ENCODE results near the gene CDK19.

- no peak for TF ChIP-seq CREM (CRISPR knock-in tag; IDR thresholded peaks at IDR 0.05)
- TF ChIP-seq CTCF (IDR thresholded peaks at IDR 0.05): no peak
- TF ChIP-seq USF2 (CRISPR knock-in tag; IDR thresholded peaks at IDR 0.05): no peak
- TF ChIP-seq NR3C1 (CRISPR knock-in tag; conservative IDR thresholded peaks at IDR 0.05; ENCODE audit: low read depth): no peak
- no peak for TF ChIP-seq ZBTB21 (CRISPR knock-in tag; IDR thresholded peaks at IDR 0.05; ENCODE audit: borderline replicate concordance)
- TF ChIP-seq TP53 (CRISPR knock-in tag; IDR thresholded peaks at IDR 0.05): no peak
- no peak for TF ChIP-seq FOXP4 (CRISPR knock-in tag; IDR thresholded peaks at IDR 0.05)
- TF ChIP-seq ZMAT4 (CRISPR knock-in tag; IDR thresholded peaks at IDR 0.05): no peak
- no peak for TF ChIP-seq SOX15 (CRISPR knock-in tag; IDR thresholded peaks at IDR 0.05)
- TF ChIP-seq NR2C2 (CRISPR knock-in tag; IDR thresholded peaks at IDR 0.05): no peak
- TF ChIP-seq ZBTB43 (CRISPR knock-in tag; IDR thresholded peaks at IDR 0.05): no peak
Observed at GRCh38 chr6:110693296-110693695, 122.0 kb downstream of the CDK19 start.

Measured in WTC11 (cell line).